CD4-positive, alpha-beta T cell treated with Interleukin-17A for 4 hours (primary cell): ENCODE measurements around the gene ACBD5.
"Not testable (repeated sequence)": the region's sequence is repeated elsewhere in the genome, so short reads cannot be mapped to it uniquely, and the experiment has no call there.

ENCODE experiments used
- DNase-seq: peaks from one replicate; pipeline ENCODE4 v3.0.0-alpha.2; 2020; ENCODE audit warnings: mixed read lengths

The ACBD5 gene, protein sequence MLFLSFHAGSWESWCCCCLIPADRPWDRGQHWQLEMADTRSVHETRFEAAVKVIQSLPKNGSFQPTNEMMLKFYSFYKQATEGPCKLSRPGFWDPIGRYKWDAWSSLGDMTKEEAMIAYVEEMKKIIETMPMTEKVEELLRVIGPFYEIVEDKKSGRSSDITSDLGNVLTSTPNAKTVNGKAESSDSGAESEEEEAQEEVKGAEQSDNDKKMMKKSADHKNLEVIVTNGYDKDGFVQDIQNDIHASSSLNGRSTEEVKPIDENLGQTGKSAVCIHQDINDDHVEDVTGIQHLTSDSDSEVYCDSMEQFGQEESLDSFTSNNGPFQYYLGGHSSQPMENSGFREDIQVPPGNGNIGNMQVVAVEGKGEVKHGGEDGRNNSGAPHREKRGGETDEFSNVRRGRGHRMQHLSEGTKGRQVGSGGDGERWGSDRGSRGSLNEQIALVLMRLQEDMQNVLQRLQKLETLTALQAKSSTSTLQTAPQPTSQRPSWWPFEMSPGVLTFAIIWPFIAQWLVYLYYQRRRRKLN

DNA sequence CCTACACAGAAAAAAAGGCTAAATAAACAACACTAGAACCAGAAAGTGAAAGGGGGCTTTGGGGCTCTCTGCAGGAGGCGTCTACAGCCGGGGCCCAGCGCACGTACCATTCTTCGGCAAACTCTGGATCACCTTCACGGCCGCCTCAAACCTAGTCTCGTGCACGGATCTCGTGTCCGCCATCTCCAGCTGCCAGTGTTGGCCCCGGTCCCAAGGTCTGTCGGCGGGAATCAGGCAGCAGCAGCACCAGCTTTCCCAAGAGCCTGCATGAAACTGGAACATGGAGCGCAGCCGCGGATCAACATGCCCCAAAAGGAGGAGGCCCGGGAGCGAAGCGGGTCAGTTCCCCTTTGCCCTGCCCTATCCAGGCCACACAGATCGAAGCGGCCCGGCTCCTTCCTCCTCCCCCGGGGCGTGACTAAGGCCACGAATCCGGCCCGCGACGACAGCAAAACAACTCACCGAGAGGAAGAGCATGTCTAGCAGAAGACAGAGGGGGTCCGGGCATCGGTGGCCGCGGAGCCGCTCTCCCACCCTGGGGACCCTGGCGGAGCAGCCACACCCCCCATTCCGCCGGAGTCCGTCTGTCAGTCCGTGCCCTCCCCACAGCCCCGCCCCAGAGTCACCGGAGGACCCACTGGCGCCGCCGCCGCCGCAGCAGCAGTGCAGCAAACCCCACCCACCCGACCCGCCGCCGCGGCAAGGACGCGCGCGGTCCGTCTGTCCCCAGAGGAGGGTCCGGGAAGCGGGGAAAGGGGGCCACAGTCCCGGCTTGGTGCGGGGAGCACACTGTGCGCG is at the start of gene ACBD5:
ACBD5 (minus strand) TSS at position 586 of the 798 bp plus-strand sequence; CDS start at position 477, 109 bp downstream.
- DNase-seq, result peak; percentile 79

DNA sequence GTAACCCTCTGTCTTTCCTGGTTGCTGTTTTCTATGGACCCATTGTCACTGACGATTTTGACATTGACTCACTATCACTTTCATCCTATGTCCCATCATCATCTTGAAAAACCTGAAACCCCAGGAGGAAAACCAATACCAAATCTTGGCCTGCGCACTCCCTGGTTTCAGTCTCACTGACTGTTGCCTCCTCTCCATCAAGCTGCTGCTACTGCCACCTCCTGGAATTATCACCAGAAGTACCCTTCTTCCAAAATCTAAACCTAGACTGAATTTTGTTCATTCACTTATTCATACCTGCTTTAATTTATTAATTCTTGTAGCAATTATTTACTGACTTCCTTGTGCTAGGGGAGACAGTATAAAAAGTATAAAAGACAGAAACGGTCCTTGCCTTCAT is 44.5 kb upstream of the ACBD5 start:
- peak; percentile 53 for DNase-seq

DNA sequence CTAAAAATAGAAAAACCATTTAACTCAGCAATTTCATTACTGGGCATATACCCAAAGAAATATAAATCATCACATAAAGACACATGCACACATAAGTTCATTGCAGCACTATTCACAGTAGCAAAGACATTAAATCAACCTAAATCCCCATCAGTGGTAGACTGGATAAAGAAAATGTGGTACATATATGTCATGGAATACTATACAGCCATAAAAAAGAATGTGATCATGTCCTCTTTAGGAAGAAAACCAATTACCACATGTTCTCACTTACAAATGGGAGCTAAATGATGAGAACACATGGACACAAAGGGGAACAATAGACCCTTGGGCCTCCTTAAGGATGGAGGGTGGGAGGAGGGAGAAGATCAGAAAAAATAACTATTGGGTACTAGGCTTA is 36.0 kb upstream of the ACBD5 start:
- no peak for DNase-seq

DNA sequence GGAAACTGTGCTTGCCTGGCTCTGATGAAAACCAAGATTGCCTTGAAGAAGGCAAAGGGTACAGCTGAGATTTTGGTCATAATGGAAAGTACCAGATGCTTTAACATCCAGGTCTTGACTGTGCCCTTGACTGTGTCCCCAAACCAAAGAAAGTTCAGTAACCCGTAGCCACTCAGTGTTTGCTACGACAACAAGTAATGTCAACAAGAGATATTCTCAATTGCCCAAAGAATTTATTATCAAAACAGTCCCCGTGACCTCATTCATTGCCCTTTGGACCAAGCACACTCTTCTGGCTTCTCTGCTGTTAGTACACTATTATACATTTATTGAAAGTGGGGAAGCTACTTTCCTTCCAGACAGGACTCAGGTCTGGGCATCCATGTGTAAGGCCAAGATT is 25.4 kb upstream of the ACBD5 start:
- DNase-seq, result not testable (repeated sequence)

DNA sequence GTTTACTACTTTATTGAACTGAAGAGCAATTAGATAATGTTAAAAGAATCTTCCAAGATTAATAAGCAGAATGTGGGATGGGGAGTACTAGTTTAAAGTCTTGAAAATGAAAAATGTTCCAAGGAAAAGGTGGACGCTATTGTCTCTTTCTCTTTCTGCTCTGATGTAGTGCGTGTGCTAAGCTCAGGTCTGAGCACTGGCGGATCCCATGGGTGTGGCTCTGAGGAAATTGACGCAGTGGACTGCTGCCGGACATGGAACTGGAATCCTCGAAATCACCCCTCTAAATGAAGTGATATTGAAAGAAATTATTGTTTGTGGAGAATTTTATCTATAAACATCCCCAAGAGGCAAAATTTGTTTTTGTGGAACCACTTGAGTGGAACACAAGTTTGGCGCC is 22.2 kb upstream of the ACBD5 start:
- DNase-seq, result not testable (repeated sequence)

DNA sequence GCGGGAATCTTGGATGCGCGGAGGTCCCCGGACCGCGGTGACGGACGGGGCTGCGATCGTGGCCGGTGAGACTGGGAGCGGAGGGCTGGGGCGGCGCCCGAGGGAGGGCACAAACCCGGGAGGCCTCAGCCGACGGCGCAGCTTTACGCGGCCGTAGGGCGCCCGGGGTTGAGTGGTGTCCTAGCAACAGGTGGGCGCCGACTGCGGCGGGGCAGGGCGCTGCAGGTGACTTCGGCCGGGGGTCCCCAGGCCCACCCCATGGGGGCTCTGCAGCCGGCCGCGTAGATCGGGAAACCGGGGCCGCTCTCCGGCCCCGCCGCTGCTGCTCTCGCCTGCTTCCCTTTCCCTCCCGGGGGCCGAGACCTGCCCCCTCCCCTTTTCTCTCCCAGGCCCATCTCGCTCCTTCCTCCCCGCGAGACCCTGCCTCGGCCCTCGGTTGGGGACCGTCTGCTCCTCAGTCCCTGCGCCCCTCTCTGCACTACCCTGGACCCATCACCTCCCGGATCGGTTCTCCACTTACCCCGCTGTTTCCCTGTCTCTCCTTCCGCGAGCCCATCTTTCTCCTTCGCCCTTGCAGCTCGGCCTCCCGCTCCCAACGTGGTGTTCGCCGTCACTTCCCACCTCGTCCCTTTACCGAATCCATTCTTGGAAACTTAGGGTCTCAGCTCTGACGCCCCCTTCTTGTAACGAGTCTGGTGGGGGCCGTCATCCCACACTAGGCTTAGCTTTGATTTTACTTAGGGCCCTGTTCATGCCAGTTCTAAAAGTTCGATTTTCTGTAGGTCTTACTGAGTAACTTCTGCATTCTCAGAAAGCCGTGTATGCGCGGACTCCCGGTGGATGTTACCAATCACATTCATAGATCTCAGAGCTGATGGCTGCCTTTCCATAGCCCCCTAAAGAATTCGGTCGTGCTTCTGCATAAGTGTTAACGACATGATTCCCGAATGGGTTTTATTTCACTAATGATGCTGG is 18.5 kb upstream of the ACBD5 start:
- peak; percentile 41 for DNase-seq

DNA sequence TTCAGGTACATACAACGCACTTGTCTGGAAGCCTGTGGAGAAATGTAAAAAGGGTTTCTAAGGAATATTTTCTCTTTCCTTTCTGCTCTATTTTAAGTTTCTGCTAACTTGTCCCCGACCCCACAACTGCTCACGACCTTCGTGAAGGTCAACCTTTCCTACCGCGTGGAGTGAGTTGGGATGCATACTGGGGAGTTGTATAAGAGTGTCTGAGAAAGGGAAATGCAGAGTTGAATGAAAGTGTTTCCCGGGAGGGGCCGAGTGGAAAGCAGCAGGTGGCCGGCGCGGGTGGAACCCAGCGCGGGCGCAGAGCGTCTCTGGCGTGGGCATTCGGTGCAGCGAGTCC is 17.9 kb upstream of the ACBD5 start:
- DNase-seq, result no peak

DNA sequence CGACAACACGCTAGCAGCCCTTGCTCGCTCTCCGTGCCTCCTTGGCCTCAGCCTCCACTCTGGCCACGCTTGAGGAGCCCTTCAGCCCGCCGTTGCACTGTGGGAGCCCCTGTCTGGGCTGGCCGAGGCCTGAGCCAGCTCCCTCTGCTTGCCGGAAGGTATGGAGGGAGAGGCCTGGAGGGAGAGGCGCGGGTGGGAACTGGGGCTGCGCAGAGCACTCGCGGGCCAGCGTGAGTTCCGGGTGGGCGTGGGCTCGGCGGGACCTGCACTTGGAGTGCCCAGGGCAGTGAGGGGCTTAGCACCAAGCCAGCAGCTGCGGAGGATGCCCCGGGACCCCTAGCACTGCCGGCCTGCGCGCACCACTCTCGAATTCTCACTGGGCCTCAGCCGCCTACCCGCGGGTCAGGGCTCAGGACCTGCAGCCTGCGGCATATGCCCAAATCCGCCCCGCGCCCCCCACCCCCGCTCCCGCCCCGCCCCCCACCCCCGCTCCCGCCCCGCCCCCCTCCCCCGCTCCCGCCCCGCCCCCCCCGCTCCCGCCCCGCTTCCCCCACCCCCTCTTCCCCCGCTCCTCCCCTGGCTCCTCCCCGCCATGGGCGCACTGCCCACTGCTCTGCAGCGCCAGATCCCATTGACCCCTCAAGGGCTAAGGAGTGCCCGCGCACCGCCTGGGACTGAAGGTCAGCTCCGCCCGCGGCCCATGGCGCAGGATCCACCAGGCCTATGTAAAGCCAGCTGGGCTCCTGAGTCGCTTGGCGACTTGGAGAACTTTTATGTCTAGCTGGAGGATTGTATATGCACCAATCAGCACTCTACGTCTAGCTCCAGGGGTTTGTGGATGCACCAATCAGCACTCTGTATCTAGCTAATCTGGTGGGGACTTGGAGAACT is 15.9 kb upstream of the ACBD5 start:
- DNase-seq, result no peak

DNA sequence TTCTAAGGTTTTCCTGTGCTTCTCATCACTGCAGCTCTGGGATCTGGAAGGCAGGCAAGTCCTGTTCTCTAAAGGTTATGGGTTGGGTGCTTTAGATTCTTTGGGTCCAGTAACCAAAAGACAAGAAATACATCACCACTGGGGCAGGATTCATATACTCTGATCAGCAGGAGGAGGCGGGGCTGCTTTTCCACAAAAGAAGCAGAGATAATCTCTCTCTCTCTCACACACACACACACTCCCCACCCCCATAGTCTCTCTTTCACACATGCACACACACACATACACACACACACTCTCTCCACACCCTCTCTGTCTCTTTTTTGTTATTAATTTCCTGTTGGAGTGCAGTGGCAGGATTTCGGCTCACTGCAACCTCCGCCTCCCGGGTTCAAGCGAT is 13.0 kb upstream of the ACBD5 start:
- DNase-seq, result no peak

DNA sequence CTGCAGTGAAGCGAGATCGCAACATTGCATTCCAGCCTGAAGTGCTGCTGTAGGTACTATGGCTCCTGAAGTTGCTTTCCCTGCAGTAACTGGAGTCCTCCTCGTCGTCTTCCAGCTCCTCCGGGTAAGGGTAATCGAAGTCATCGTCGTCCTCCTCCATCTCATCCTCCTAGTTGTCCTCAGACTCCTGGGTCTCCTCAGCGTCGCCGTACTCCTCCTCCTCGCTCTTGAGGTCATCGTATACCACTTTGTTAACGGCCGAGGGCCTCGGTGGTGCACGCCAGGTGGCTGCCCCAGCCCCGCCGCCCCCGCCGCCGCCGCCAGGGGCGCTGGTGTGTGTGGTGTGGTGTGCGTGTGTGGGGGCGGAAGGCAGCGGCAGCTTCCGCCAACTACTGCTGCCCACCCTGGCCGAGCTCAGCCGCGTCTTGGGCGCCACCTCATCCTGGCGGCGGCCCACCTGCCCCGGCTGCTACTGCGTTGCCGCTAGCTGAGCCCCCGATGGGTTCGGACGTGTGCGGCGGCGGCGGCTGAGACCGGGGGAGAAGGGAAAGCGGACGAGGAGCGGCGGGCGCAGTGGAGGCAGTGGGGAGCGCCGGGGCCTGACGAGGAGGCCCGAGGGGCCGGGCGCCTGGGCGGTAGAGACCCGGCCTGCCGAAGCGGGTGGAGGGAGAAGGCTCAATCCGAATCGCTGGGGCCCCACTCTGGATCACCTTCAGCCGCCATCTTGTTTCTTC is 11.8 kb upstream of the ACBD5 start:
- DNase-seq, result peak; percentile 86

DNA sequence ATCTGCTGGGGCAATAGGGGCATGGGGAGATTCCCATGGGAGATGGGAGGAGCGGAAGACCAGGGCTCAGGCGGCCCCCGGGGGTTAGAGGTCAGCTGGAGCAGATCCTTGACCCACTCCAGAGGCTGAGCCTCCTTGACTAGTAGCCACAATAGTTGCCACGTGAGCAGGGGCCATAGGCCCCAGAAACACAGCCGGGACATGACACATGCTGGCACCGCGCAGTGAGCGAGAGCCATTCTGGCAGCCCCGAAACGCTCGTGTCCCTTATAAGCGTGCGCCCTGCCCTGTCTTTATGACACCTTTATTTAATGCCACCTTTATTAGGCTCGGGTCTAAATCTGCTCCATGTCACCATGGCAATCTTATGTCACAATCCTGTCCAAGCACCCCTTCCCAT is 11.0 kb upstream of the ACBD5 start:
- no peak for DNase-seq

DNA sequence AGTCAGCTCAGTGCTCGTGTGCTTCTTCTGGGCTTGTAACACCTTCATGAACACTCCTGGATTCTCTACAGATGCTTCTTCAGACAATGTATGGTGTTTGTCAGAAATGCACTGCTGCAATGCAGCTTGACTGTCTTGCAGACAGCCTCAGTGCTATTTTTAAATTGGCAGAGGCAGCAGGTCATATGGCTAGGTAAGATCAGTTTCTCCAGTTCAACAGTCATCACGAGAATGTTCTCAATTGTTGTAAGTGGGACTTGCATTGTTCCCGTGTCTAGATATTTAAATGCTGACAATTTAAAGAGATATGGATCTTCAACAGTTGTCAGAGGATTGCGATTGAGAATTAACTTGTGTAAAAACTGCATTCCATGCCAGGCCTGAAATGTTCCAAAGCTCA is 7.6 kb upstream of the ACBD5 start:
- no peak for DNase-seq

DNA sequence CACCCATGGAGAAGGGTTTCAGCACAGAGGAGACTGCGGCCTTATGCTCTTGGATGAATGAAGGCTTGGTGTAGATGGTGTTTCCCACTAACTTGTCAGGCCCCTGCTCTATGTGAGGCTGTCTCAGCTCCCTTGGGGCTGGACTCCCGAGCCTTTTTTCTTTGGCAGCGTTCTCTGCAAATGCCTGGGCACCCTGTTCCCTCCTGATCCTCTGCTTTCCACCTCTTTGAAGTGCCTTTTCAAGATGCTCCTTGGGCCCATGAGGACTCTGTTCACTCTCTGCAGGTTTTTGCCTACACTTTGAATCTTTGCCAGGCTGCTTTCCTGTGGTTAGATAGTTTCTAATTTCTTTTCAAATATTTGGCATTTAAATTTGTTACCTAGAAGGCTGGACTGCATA is 6.8 kb upstream of the ACBD5 start:
- DNase-seq, result no peak

DNA sequence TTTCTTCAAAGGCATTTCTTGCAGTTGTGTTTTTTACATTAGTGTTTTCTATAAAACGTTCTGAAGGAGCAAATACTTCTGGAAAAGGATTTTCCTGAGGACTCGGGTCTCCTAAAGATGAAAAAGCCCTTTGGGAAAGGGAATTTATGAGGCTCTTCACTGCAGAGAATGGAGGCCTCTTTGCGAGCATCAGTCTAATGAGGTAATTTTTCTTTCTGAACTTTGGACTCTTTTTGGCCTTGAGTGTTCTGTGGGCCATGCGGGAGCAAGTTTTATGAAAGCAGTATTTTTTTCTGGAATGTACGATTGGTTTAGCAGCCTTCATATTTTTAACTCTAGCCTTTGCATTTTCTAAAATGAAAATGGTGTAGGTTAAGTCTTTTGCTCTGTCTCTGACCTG is 6.4 kb upstream of the ACBD5 start:
- no peak for DNase-seq

DNA sequence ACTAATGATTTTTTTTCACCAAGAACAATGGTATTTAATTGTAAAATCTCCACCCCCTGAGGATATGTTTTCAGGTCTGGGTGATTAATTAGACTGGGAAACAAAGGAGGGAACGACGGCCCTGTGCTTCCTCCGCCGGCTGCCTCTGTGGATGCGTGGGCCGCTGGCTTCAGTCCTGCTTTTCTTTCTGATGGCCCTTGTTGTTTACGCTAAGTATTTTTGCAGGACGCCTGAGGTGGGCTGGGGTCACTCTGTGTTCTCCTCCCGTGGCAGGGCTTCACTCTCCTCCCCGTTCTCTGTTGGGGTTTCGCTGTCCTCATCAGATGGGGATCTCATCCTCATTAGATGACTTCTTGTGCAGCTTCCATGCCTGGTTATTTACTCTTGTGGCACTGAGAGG is 5.2 kb upstream of the ACBD5 start:
- no peak for DNase-seq

DNA sequence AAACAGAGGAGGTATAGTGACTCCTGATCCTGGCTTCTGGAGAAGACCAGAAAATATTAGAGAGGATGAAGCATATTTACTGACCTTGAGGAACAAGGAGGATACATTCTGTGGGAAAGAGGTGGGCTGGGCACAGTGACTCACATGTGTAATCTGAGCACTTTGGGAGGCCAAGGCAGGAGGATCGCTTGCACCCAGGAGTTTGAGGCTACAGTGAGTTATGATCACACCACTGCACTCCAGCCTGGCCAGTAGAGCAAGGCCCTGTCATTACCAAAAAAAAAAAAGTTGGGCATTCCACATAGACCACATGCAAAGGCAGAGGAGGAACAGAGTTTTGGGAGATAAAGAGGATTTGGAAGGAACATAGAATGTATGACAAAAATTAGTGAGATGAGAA is 4.4 kb upstream of the ACBD5 start:
- DNase-seq, result no peak

DNA sequence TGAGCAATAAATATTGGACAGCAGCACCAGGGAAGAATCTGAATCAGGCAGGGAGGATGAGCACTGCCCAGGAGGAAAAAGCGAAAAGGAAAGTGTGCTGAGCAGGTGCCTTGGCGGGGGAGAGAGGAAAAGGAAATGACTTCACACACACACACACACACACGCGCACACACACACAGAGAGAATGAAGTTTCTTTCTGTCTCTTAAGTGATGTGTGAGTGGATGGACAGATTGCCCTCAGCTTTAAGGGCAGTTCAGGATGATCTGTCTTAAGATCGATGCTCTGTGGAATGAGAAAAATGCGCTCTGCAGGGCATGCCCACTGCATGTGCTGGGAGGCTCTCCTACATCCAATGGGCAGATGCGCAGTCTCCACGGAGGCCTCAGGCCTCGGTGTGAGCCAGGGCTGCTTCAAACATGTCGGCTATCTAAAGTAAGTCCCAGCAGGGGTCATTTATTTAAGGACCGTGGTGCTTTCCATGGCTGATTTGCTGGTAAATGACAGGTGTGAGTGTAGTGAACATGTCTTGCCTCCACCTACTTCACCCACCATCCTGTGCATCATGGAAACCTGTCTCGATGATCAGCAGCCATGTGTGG is 2.5 kb upstream of the ACBD5 start:
- DNase-seq, result peak; percentile 74

DNA sequence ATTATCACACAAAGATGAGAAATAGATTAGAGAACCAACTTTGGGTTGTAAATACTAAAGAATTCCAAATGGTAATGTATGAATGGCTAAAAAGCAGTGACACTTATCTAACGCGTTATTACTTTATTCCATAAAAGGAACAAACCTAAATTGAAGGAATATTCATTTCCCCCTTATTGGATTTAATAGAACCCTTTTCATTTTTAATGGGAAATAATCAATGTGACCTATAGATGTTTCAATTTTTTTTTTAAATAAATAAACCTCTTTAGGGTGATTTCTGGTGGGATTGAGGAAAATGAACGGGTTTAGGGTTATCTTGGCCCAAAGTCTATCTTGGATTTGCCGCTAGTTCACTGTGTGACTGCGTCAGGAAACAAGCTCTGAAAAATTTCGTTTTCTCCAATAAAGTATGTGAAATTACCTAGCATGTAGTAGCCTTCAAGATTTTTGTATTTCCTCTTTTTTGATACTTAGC is 1.9 kb upstream of the ACBD5 start:
- DNase-seq, result no peak

DNA sequence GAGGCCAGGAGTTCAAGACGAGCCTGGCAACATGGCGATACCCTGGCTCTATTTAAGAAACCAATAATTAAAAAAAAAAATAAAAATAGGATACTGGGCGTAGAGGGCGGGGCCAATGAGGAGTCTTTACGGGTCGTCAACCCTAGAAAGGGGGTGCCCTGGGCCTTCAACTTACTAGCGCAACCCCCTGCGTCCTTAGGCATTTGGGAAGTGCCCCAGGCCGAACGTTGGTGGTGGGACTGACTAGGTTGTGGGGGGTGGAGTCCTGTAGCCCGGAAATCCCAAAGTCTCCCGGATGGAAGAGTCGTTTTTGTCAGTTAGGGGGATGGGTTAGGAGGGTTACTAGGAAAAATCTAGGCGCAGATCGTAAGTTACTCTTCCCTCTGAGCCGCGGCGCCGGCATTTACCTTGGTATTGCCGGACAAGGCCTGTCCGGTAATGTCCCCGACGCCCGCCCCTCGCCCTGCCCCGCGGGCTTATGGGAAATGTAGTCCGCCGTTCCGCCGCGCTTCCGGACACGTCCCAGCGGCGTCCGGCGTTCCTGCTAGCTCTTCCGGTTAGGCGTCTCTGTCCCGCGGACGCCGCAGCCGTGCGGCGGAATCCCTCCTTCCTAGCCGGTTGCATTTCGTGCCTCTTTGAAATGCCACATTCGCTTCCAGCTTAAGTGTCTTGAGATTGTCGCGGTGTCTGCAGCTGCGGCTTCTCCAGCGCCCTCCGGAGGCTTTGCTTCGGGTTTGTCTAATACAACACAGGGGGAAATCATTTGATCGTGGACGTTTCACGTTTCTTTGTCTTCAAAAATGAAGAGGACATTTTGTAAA is 1.3 kb upstream of the ACBD5 start:
- peak; percentile 91 for DNase-seq
